ENCODE data around the gene C11orf52.

The C11orf52 gene

DNA sequence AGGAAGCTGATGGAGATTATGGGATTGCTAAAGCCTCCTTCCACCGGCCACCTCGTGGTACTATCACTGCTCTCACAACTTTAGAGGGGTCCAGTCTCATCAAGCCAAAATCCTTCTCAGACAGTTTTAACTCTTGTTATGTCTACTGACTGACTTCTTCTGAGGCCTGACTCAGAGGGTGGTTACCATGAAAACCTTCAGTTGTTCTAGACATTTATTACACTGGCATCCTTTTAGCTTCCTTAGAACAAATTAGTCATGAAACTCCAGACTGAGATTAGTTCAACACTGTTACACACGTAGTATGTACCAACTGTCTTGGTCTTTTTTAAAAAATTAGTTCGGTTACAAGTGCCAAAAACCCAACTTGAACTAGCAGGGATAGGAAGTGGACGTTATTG, 25.9 kb downstream of the C11orf52 start:
- TF ChIP-seq, protein P1, sequence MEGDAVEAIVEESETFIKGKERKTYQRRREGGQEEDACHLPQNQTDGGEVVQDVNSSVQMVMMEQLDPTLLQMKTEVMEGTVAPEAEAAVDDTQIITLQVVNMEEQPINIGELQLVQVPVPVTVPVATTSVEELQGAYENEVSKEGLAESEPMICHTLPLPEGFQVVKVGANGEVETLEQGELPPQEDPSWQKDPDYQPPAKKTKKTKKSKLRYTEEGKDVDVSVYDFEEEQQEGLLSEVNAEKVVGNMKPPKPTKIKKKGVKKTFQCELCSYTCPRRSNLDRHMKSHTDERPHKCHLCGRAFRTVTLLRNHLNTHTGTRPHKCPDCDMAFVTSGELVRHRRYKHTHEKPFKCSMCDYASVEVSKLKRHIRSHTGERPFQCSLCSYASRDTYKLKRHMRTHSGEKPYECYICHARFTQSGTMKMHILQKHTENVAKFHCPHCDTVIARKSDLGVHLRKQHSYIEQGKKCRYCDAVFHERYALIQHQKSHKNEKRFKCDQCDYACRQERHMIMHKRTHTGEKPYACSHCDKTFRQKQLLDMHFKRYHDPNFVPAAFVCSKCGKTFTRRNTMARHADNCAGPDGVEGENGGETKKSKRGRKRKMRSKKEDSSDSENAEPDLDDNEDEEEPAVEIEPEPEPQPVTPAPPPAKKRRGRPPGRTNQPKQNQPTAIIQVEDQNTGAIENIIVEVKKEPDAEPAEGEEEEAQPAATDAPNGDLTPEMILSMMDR (IDR thresholded peaks at IDR 0.05; ENCODE audit: control insufficient read depth, extremely low read depth, insufficient read depth), result no peak
- no peak overlapping the region for H3K4me3 ChIP-seq (ENCODE audit: low read depth, low read length)
- DNase-seq (ENCODE audit: low read depth), result no peak

DNA sequence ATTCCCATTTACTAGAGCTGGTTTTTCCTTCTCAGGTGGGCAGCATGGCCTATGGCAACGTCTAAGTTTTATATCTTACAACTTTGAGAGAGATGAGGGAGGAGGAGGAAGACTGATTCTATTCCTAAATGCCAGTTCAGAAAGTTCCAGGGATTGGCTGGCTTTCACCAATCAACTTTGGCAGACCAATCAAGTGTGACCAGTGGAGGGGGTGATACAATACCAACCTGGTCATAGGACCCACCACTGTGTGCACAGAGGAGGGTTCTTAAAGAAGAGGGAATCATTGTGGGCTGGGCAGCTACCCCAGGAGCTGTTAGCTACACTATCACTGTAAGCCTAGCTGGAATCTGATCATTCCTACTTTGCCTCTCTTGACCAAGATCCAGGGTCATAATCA, 26.5 kb downstream of the C11orf52 start:
- TF ChIP-seq, protein P1 (IDR thresholded peaks at IDR 0.05; ENCODE audit: control insufficient read depth, extremely low read depth, insufficient read depth), result no peak

DNA sequence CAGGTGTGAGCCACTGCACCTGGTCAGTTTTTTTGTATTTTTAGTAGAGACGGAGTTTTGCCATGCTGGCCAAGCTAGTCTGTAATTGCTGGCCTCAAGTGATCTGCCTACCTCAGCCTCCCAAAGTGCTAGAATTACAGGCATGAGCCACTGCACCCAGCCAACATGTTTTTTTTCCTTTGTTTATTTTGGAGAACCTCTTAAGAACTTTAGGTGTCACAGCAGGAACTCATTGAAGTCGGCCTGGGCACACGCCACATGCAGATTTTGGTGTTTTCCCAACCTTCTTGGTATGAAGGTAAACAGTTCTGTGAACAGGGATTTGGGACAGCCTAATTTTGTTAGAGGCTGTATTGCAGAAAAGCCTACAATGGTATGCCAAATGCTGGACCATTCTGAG, 27.8 kb downstream of the C11orf52 start:
- no peak overlapping the region for H3K4me3 ChIP-seq (ENCODE audit: low read depth, low read length)
- peak; percentile 82 for DNase-seq (ENCODE audit: low read depth)
- TF ChIP-seq, protein P1 (IDR thresholded peaks at IDR 0.05; ENCODE audit: control insufficient read depth, extremely low read depth, insufficient read depth), result no peak

More for the DNA sequence above, 26.5 kb downstream of the C11orf52 start:
- DNase-seq (ENCODE audit: low read depth), result no peak
- H3K4me3 ChIP-seq (ENCODE audit: low read depth, low read length), result no peak overlapping the region

DNA sequence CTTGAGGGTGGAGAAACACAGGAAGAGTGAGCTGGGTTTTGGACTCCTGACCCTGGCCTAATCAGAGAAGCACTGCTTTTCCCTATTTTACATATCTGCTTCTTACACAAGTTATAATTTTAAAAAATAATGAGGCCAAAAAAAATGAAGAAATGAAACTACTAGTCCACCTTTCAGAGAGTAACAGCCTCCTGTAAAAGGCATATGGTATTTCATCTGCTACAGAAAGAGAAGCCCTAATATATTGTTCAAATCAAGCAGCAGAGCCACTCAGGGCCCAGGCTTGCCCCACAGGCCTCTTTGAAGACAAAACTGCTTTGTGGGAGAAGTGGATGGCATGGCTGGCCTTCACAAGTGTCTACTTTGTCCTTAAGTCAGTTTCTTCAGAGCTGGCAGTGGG, 28.4 kb downstream of the C11orf52 start:
- TF ChIP-seq, protein P1 (IDR thresholded peaks at IDR 0.05; ENCODE audit: control insufficient read depth, extremely low read depth, insufficient read depth), result no peak
- DNase-seq (ENCODE audit: low read depth), result no peak
- no peak overlapping the region for H3K4me3 ChIP-seq (ENCODE audit: low read depth, low read length)

DNA sequence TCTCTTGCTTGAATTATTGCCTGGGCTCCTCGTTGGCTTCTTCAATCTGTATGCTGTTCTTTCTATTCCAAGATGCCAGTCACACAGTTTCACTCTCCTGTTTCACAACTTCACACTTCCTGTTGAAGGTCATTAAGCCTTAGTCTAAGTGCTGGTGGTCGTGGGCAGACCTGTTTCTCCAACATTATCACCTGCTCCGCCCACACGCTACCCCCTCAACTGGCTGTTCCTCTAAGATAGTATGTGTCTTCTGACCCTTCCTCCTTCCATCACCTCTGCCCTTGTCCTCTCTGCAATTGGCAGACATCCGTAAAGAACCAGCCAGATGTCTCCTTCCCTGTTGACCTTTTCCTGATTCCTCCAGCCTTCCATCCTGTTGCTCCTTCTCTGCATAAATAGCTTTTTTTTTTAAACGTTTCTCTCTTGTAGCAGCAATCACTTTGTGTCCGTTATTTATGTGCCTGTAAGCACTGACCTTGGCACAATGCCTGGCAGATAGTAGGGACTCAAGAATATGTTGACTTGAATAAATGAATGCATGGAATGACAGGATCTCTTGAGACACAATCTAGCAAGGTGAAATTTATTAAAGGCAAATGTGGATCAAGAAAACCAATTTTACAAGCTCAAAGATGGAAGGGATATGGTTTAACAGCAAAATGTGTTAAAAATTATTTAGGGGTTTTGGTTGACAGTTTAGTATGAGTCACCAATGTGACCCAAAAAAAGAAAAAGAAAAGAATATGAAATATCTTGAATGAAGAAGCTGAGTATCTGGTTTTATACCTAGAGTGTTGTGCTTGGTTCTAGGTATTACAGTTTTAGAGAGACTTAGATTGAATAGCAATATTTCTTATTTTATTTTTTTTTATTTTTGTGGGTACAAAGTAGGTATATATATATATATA, 31.1 kb downstream of the C11orf52 start:
- no peak for DNase-seq (ENCODE audit: low read depth)
- TF ChIP-seq, protein P1 (IDR thresholded peaks at IDR 0.05; ENCODE audit: control insufficient read depth, extremely low read depth, insufficient read depth), result no peak
- H3K4me3 ChIP-seq (ENCODE audit: low read depth, low read length), result no peak overlapping the region

DNA sequence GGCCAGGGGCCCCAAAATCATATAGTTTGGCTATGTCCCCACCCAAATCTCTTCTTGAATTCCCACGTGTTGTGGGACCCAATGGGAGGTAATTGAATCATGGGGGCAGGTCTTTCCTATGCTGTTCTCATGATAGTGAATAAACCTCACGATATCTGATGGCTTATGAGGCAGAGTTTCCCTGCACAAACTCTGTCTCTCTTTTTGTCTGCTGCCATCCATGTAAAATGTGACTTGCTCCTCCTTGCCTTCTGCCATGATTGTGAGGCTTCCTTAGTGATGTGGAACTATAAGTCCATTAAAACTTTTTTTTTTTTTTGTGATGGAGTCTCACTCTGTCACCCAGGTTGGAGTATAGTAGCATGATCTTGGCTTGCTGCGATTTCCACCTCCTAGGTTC, 32.9 kb downstream of the C11orf52 start:
- TF ChIP-seq, protein P1 (IDR thresholded peaks at IDR 0.05; ENCODE audit: control insufficient read depth, extremely low read depth, insufficient read depth), result no peak
- H3K4me3 ChIP-seq (ENCODE audit: low read depth, low read length), result no peak overlapping the region
- DNase-seq (ENCODE audit: low read depth), result no peak
